ENCODE results near the gene NTHL1. TPM values are rescaled to one million over a fixed set of nuclear protein-coding genes. Genes with fewer than 3 reads are reported as not detected.
A peak's percentile ranks its signal among the peaks of the same experiment; 100 is the strongest.

The NTHL1 gene
- total and polyA plus RNA-seq, 2 of the 13 experiments (the other 11 are each of a cell fraction or from before 2014, with no cell fraction given): 47.5 to 64.9 TPM

DNA sequence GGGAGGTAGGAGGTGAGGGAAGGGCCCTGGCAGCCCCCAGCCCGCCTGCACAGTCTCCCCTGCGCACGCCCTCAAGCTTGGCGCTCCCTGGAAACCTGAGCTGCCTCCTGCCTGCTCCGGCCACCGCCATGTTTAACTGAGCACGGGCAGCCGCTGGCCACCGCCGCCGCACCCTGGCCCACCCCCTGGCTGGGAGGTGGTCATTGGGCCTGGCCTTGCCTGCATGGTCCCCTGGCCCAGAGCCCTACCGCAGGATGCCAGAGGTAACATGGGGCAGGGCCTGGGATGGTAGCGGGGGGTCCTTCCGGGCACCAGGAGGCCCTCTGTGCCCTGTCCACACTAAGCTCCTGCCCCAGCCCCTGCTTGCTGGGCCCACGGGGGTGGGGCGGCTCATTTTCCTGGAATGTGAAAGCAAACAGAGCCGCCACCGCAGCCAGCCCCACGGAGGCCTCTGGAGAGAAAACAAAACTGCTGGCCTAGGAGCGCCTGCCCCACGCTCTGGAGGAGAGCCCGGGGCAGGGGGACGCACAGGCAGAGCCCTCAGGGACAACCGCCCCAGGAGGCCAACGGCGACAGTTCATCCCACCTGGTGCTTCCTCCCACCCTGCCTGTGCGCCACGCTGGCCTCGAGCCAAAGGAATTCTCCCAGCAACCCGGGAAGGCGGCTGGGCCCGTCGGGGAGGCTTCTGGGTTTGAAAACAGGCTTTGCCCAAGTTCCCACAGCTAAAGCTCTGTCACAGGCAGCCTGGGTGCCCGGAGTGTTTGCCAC, 12.0 kb downstream of the NTHL1 start (continued):
- TF ChIP-seq ZNF180 (CRISPR knock-in tag; IDR thresholded peaks at IDR 0.05; ENCODE audit: borderline replicate concordance, low read depth): 0 out of 2 replicates have a peak, but pooled peaks have one; percentile 25
- TF ChIP-seq, protein P1, sequence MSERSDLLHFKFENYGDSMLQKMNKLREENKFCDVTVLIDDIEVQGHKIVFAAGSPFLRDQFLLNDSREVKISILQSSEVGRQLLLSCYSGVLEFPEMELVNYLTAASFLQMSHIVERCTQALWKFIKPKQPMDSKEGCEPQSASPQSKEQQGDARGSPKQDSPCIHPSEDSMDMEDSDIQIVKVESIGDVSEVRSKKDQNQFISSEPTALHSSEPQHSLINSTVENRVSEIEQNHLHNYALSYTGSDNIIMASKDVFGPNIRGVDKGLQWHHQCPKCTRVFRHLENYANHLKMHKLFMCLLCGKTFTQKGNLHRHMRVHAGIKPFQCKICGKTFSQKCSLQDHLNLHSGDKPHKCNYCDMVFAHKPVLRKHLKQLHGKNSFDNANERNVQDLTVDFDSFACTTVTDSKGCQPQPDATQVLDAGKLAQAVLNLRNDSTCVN (CRISPR knock-in tag; IDR thresholded peaks at IDR 0.05; ENCODE audit: borderline replicate concordance): no peak
- TF ChIP-seq ZNF781 (CRISPR knock-in tag; IDR thresholded peaks at IDR 0.05; ENCODE audit: borderline replicate concordance, not compliant biosample characterization): peak; percentile 73
- no peak for TF ChIP-seq ZBTB8A (CRISPR knock-in tag; IDR thresholded peaks at IDR 0.05; ENCODE audit: borderline replicate concordance, low read depth)
- TF ChIP-seq, protein P2, sequence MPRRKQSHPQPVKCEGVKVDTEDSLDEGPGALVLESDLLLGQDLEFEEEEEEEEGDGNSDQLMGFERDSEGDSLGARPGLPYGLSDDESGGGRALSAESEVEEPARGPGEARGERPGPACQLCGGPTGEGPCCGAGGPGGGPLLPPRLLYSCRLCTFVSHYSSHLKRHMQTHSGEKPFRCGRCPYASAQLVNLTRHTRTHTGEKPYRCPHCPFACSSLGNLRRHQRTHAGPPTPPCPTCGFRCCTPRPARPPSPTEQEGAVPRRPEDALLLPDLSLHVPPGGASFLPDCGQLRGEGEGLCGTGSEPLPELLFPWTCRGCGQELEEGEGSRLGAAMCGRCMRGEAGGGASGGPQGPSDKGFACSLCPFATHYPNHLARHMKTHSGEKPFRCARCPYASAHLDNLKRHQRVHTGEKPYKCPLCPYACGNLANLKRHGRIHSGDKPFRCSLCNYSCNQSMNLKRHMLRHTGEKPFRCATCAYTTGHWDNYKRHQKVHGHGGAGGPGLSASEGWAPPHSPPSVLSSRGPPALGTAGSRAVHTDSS (CRISPR knock-in tag; conservative IDR thresholded peaks at IDR 0.05): no peak
- TF ChIP-seq, protein P3, sequence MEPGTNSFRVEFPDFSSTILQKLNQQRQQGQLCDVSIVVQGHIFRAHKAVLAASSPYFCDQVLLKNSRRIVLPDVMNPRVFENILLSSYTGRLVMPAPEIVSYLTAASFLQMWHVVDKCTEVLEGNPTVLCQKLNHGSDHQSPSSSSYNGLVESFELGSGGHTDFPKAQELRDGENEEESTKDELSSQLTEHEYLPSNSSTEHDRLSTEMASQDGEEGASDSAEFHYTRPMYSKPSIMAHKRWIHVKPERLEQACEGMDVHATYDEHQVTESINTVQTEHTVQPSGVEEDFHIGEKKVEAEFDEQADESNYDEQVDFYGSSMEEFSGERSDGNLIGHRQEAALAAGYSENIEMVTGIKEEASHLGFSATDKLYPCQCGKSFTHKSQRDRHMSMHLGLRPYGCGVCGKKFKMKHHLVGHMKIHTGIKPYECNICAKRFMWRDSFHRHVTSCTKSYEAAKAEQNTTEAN (CRISPR knock-in tag; conservative IDR thresholded peaks at IDR 0.05): no peak
- peak; percentile 50 for TF ChIP-seq ZNF468 (CRISPR knock-in tag; IDR thresholded peaks at IDR 0.05)
- TF ChIP-seq ZNF205 (CRISPR knock-in tag; IDR thresholded peaks at IDR 0.05): 0 out of 2 replicates have a peak, but pooled peaks have one; percentile 19
- no peak for TF ChIP-seq TCF12 (IDR thresholded peaks at IDR 0.05)
- no peak for TF ChIP-seq TCF12 (CRISPR knock-in tag; IDR thresholded peaks at IDR 0.05)
- no peak for TF ChIP-seq ZNF790 (CRISPR knock-in tag; IDR thresholded peaks at IDR 0.05; ENCODE audit: borderline replicate concordance)
- TF ChIP-seq, protein P4, sequence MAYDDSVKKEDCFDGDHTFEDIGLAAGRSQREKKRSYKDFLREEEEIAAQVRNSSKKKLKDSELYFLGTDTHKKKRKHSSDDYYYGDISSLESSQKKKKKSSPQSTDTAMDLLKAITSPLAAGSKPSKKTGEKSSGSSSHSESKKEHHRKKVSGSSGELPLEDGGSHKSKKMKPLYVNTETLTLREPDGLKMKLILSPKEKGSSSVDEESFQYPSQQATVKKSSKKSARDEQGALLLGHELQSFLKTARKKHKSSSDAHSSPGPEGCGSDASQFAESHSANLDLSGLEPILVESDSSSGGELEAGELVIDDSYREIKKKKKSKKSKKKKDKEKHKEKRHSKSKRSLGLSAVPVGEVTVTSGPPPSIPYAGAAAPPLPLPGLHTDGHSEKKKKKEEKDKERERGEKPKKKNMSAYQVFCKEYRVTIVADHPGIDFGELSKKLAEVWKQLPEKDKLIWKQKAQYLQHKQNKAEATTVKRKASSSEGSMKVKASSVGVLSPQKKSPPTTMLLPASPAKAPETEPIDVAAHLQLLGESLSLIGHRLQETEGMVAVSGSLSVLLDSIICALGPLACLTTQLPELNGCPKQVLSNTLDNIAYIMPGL (CRISPR knock-in tag; IDR thresholded peaks at IDR 0.05; ENCODE audit: borderline replicate concordance in 1 of 2, low read depth in 1 of 2): peak; percentile 68 to 80
- peak; percentile 51 to 73; a peak in 3 of 4 replicates for TF ChIP-seq POLR2A (IDR thresholded peaks at IDR 0.05; ENCODE audit: insufficient read depth in 1 of 2, low read depth in 2 of 2, low read length in 2 of 2)
- peak; percentile 58; the same call in 1 of the 2 replicates for TF ChIP-seq HOXD1 (CRISPR knock-in tag; IDR thresholded peaks at IDR 0.05)
- TF ChIP-seq ZNF567 (CRISPR knock-in tag; IDR thresholded peaks at IDR 0.05; ENCODE audit: borderline replicate concordance): no peak
- TF ChIP-seq, protein P5, sequence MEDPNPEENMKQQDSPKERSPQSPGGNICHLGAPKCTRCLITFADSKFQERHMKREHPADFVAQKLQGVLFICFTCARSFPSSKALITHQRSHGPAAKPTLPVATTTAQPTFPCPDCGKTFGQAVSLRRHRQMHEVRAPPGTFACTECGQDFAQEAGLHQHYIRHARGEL (CRISPR knock-in tag; IDR thresholded peaks at IDR 0.05): peak; percentile 82; the same call in 1 of the 2 replicates
- 0 out of 2 replicates have a peak, but pooled peaks have one; percentile 69 for TF ChIP-seq TP53 (CRISPR knock-in tag; conservative IDR thresholded peaks at IDR 0.05)
- TF ChIP-seq, protein P6, sequence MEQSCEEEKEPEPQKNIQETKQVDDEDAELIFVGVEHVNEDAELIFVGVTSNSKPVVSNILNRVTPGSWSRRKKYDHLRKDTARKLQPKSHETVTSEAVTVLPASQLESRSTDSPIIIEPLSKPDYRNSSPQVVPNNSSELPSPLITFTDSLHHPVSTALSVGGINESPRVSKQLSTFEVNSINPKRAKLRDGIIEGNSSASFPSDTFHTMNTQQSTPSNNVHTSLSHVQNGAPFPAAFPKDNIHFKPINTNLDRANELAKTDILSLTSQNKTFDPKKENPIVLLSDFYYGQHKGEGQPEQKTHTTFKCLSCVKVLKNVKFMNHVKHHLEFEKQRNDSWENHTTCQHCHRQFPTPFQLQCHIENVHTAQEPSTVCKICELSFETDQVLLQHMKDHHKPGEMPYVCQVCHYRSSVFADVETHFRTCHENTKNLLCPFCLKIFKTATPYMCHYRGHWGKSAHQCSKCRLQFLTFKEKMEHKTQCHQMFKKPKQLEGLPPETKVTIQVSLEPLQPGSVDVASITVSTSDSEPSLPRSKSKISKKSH (CRISPR knock-in tag; IDR thresholded peaks at IDR 0.05; ENCODE audit: borderline replicate concordance): peak; percentile 19; the same call in 1 of the 2 replicates
- TF ChIP-seq TEAD3 (CRISPR knock-in tag; optimal IDR thresholded peaks at IDR 0.05; ENCODE audit: borderline replicate concordance): peak; percentile 99
- 0 out of 2 replicates have a peak, but pooled peaks have one; percentile 66 for TF ChIP-seq FLYWCH1 (CRISPR knock-in tag; IDR thresholded peaks at IDR 0.05)
- TF ChIP-seq NFRKB (IDR thresholded peaks at IDR 0.05): no peak
